HepG2 (cell line): ENCODE results near the gene SPRYD3. TPM values are rescaled to one million over a fixed set of nuclear protein-coding genes. Genes with fewer than 3 reads are reported as not detected.
A peak's percentile ranks its signal among the peaks of the same experiment; 100 is the strongest.

Source experiments
- ATAC-seq: fragments of 200-7000 bp; cut with Tn5 transposase; 3 replicates; pipeline ENCODE4 v1.9.1; 2020; ENCODE audit warnings: mild to moderate bottlenecking, moderate library complexity
- BruUV-seq: library from RNA; stranded (reverse); fragments of 400-500 nt; replicated peaks from 2 replicates; lab custom pipeline; 2021; lab: Mats Ljungman, UMichigan
- CTCF ChIA-PET: fragments of 300-600 bp; formaldehyde crosslinking; extraction: SDS; loops from one replicate; lab custom pipeline; 2021; ENCODE audit warnings: low total read pairs, inconsistent platforms, low intra/inter-chr PET ratio; lab: Yijun Ruan, JAX
- POLR2A ChIA-PET: fragments of 350-600 bp; sonication (Branson Sonifier 250); formaldehyde crosslinking; loops from one replicate; lab custom pipeline; 2020; ENCODE audit warnings: antibody characterized with exemption, inconsistent platforms; lab: Yijun Ruan, JAX
- DNase-seq: peaks from one replicate; pipeline ENCODE4 v3.0.0-alpha.2; 2015; ENCODE audit warnings: low spot score
- FAIRE-seq: peaks from 3 replicates; lab custom pipeline; 2011; peaks lifted over from hg19 to GRCh38; lab: Jason Lieb, UNC
- H2AFZ ChIP-seq: one replicate; pipeline ENCODE4 v1.6.1; 2011; ENCODE audit warnings: low read length, inconsistent platforms
- H3K27ac ChIP-seq: fragments of 300-600 bp; 3 replicates; pipeline ENCODE4 v1.8.0; 2011; ENCODE audit warnings: mixed run types, mild to moderate bottlenecking, mixed read lengths, low read length, inconsistent platforms; ENCODE audit not compliant: insufficient read depth; ENCODE audit errors: extremely low read length
- H3K27me3 ChIP-seq, 2 experiments: fragments of 200-600 bp in 1 of 2; 2 replicates in 1 of 2; 3 replicates in 1 of 2; pipeline versions ENCODE4 v1.6.0 to v1.8.0; 2011; ENCODE audit warnings: low read length in 2 of 2, mild to moderate bottlenecking in 2 of 2, moderate library complexity in 2 of 2, inconsistent platforms in 1 of 2; ENCODE audit not compliant: insufficient read depth in 2 of 2, control insufficient read depth in 1 of 2
- H3K36me3 ChIP-seq, 2 experiments: fragments of 200-600 bp in 1 of 2; replicated peaks in 1 of 2; 2 replicates in 1 of 2; 3 replicates in 1 of 2; pipeline versions ENCODE4 v1.5.1 to v1.8.0; 2011; ENCODE audit warnings: low read length in 2 of 2, inconsistent platforms in 1 of 2; ENCODE audit not compliant: insufficient read depth in 2 of 2, control insufficient read depth in 1 of 2
- H3K4me1 ChIP-seq: 2 replicates; pipeline ENCODE4 v1.5.1; 2012; ENCODE audit warnings: low read length, inconsistent platforms; ENCODE audit not compliant: insufficient read depth
- H3K4me2 ChIP-seq: 2 replicates; pipeline ENCODE4 v1.6.0; 2011; ENCODE audit warnings: low read depth, low read length, inconsistent platforms
- H3K4me3 ChIP-seq, 3 experiments: fragments of 200-600 bp in 1 of 3; sonication (generic), shearing (Covaris generic) in 1 of 3; replicated peaks in 1 of 3; 2 replicates each; pipeline ENCODE4 v1.5.1; 2011 to 2016; ENCODE audit warnings: low read length in 3 of 3, inconsistent platforms in 2 of 3, low read depth in 2 of 3, mild to moderate bottlenecking in 2 of 3, control low read depth in 1 of 3, mixed read lengths in 1 of 3; ENCODE audit not compliant: insufficient read depth in 1 of 3
- H3K79me2 ChIP-seq: one replicate; pipeline ENCODE4 v1.6.1; 2011; ENCODE audit warnings: low read length, inconsistent platforms; ENCODE audit not compliant: insufficient read depth
- H3K9ac ChIP-seq: 2 replicates; pipeline ENCODE4 v1.6.0; 2011; ENCODE audit warnings: mild to moderate bottlenecking, low read depth, low read length, inconsistent platforms; ENCODE audit not compliant: insufficient read depth
- H3K9me3 ChIP-seq: 2 replicates; pipeline ENCODE4 v1.5.1; 2012; ENCODE audit warnings: mild to moderate bottlenecking, low read length
- H4K20me1 ChIP-seq: 2 replicates; pipeline ENCODE4 v1.6.0; 2011; ENCODE audit warnings: inconsistent platforms, mild to moderate bottlenecking, low read length, moderate library complexity; ENCODE audit not compliant: insufficient read depth
- AKAP8 ChIP-seq: sonication (generic); formaldehyde crosslinking; IDR thresholded peaks from 2 replicates; pipeline ENCODE4 v1.5.1; 2020; ENCODE audit warnings: mild to moderate bottlenecking, missing genetic modification reagents
- GABPA ChIP-seq, 2 experiments: IDR thresholded peaks; 2 replicates each; pipeline ENCODE4 v1.6.1; 2011 to 2016; ENCODE audit warnings: low read depth in 2 of 2, low read length in 1 of 2, missing biosample characterization in 1 of 2, missing genetic modification characterization in 1 of 2
- MAFF ChIP-seq: IDR thresholded peaks from 2 replicates; pipeline ENCODE4 v1.6.1; 2011; ENCODE audit warnings: low read depth, low read length, improper control_type of control experiment
- MAFK ChIP-seq, 2 experiments: IDR thresholded peaks in 1 of 2; conservative IDR thresholded peaks in 1 of 2; 2 replicates each; pipeline ENCODE4 v1.6.1; 2011; ENCODE audit warnings: improper control_type of control experiment in 2 of 2, low read length in 2 of 2
- RFXANK ChIP-seq: IDR thresholded peaks from 2 replicates; pipeline ENCODE4 v1.6.1; 2016
- ZNF138 ChIP-seq: sonication (generic); formaldehyde crosslinking; IDR thresholded peaks from 2 replicates; pipeline ENCODE4 v1.5.0; 2020; ENCODE audit warnings: mild to moderate bottlenecking, low read depth, missing genetic modification reagents
- ZNF180 ChIP-seq: sonication (generic); formaldehyde crosslinking; IDR thresholded peaks from 2 replicates; pipeline ENCODE4 v1.4.0; 2020; ENCODE audit warnings: low read depth, missing genetic modification reagents, borderline replicate concordance
- ZNF232 ChIP-seq: sonication (generic); formaldehyde crosslinking; IDR thresholded peaks from 2 replicates; pipeline ENCODE4 v1.4.0; 2020; ENCODE audit warnings: missing genetic modification reagents, borderline replicate concordance
- ZNF24 ChIP-seq: fragments of 450-650 bp; IDR thresholded peaks from 2 replicates; pipeline ENCODE4 v1.6.1; 2017; ENCODE audit warnings: antibody characterized with exemption, mild to moderate bottlenecking
- ZNF354B ChIP-seq: sonication (generic); formaldehyde crosslinking; IDR thresholded peaks from 2 replicates; pipeline ENCODE4 v1.8.0; 2022; ENCODE audit warnings: mild to moderate bottlenecking, missing genetic modification reagents
- WGBS: methylation state at CpG from one replicate; pipeline ENCODE4 v1.1.6; 2017; ENCODE audit warnings: low lambda C conversion rate; 5-methylcytosine and 5-hydroxymethylcytosine counted together
- in situ Hi-C: cut with HindIII; loops from 2 replicates; pipeline ENCODE4 v1.10.0; 2017; ENCODE audit warnings: low pct_unique_long_range_greater_than_20kb; ENCODE audit not compliant: extremely low pct_ligation_motif_present
- intact Hi-C: fragments of 100-400 bp; cut with micrococcal nuclease; formaldehyde crosslinking; loops from one replicate; pipeline ENCODE4 v1.10.0; 2022; ENCODE audit not compliant: unreplicated experiment
- polyA plus RNA-seq, 8 experiments: library from polyadenylated mRNA; depleted of rRNA in 3 of 8; stranded (reverse) in 7 of 8; unstranded in 1 of 8; fragments of >200 nt; fragmentation: Illumina TruSeq in 4 of 8; extraction: Trizol in 4 of 8; gene quantifications; 2 replicates each; pipeline versions ENCODE4 v1.2.1 to v1.2.3, GENCODE V29; 2011 to 2016; ENCODE audit warnings: low read depth in 4 of 8, missing spikeins in 1 of 8, mixed read lengths in 1 of 8; ENCODE audit not compliant: insufficient read depth in 1 of 8
- total RNA-seq, 5 experiments: library from RNA; depleted of rRNA; stranded (reverse); fragments of >200 nt; fragmentation: Illumina TruSeq; extraction: Trizol; gene quantifications; 2 replicates each; pipeline ENCODE4 v1.2.3, GENCODE V29; 2016; ENCODE audit warnings: low read depth in 1 of 5
- TF ChIP-seq, protein P1 (sequence below): sonication (generic); formaldehyde crosslinking; IDR thresholded peaks from 2 replicates; pipeline ENCODE4 v1.8.1; 2023; ENCODE audit warnings: mild to moderate bottlenecking, missing genetic modification reagents, borderline replicate concordance

Gene SPRYD3
- total and polyA plus RNA-seq, 2 of the 13 experiments (the other 11 are each of a cell fraction or from before 2014, with no cell fraction given): 9.0 to 9.2 TPM

DNA sequence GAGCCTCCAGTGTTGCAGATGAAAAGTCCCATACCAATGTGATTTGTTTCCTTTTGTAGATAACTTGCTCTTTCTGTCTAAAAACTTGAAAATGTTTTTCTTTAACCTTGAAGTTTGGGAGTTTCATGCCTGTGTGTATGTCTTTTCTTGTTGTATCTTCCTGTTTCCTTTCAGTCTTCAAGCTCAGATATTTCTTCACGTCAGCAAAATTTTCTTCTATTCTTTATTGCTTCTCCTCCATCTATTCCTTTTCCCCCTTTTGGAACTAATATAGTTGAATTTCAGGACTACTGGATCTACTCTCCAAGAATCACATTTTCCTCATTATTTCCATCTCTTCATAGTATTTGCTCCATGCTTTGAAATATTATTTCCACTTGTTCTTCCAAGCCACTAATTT is 48.0 kb upstream of the SPRYD3 start:
- DNase-seq: no peak
- intact Hi-C loops (no loop called here), in situ Hi-C loops (no loop called here)
- H3K4me2 ChIP-seq: no peak overlapping the region
- H3K9me3 ChIP-seq: no peaks in the 10 kb centered on the region
- CTCF ChIA-PET: no interaction called here
- H2AFZ ChIP-seq: no peak overlapping the region
- FAIRE-seq: no peak
- no peaks in the 10 kb centered on the region for H3K27me3 ChIP-seq
- POLR2A ChIA-PET: no interaction called here
- no peak for ATAC-seq
- no peaks in the 10 kb centered on the region for H3K79me2 ChIP-seq
- peaks cover 3 to 14% of the 10 kb centered on the region in 2 experiments; a peak in 3 of 5 replicates for H3K36me3 ChIP-seq
- WGBS: 96% methylated on average over 1 of the region's 1 CpG
- BruUV-seq: no TSS peak
- H3K27ac ChIP-seq: no peak overlapping the region
- H3K9ac ChIP-seq: no peak overlapping the region
- H4K20me1 ChIP-seq: no peaks in the 10 kb centered on the region
- peaks cover 13% of the 10 kb centered on the region for H3K4me1 ChIP-seq
- no peak for TF ChIP-seq ZNF138 (CRISPR knock-in tag)
- peak; percentile 88 to 90 for TF ChIP-seq MAFK (conservative IDR thresholded peaks at IDR 0.05 in 1 of 2, IDR thresholded peaks at IDR 0.05 in 1 of 2; ENCODE audit: low read length in 2 of 2)
- TF ChIP-seq MAFF: peak; percentile 85
- TF ChIP-seq, all 625 proteins: peak for 2
- no peak overlapping the region for H3K4me3 ChIP-seq

DNA sequence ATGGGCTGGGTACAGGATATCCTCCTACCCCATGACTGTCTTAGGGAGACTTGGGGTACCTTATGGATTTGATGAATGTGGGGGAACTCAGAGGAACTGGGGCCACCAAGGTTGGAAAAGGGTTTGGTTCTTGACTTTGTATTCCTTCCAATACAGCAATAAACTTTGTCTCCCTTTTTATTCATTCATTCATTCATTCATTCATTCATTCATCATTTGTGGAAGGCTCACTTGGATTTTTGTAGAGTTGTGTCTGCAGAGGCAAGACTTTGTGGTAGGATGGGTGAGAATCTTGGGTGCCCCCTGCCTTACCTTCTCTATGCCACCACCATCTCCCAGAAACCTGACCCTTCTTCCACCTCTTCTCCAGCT is 45.1 kb upstream of the SPRYD3 start:
- intact Hi-C loops: no loop called here
- in situ Hi-C loops: no loop called here
- Histone ChIP-seq H3K9me3 (no peaks in the 10 kb centered on the region), H3K27me3 (no peaks in the 10 kb centered on the region), H2AFZ (no peak overlapping the region), H3K9ac (no peak overlapping the region), H3K27ac (no peak overlapping the region), H3K4me1 (peaks cover 6% of the 10 kb centered on the region; the same call in 1 of the 2 replicates), H3K4me2 (no peak overlapping the region), H3K4me3 (no peak overlapping the region), H4K20me1 (no peaks in the 10 kb centered on the region), H3K79me2 (no peaks in the 10 kb centered on the region), H3K36me3 (peaks cover 11 to 22% of the 10 kb centered on the region in 2 experiments; a peak in 4 of 5 replicates)
- ATAC-seq (no peak), FAIRE-seq (no peak), DNase-seq (no peak)
- CTCF ChIA-PET: no interaction called here
- POLR2A ChIA-PET: no interaction called here
- no TSS peak for BruUV-seq
- TF ChIP-seq RFXANK (CRISPR knock-in tag) (no peak), ZNF232 (CRISPR knock-in tag) (no peak), ZNF180 (CRISPR knock-in tag) (no peak), AKAP8 (no peak), ZNF24 (peak; percentile 73), ZNF354B (CRISPR knock-in tag) (no peak), GABPA (IDR thresholded peaks at IDR 0.05; ENCODE audit: low read depth, low read length) (no peak), GABPA (CRISPR knock-in tag; IDR thresholded peaks at IDR 0.05; ENCODE audit: low read depth) (no peak)
- TF ChIP-seq, protein P1, sequence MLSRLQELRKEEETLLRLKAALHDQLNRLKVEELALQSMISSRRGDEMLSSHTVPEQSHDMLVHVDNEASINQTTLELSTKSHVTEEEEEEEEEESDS (CRISPR knock-in tag): no peak
